Measurements from ENCODE around the gene STX11. TPM values are rescaled to one million over a fixed set of nuclear protein-coding genes. Genes with fewer than 3 reads are reported as not detected.

STX11 gene
- polyA plus RNA-seq, 1 donor from 2014 or later, result 11.5 TPM

DNA sequence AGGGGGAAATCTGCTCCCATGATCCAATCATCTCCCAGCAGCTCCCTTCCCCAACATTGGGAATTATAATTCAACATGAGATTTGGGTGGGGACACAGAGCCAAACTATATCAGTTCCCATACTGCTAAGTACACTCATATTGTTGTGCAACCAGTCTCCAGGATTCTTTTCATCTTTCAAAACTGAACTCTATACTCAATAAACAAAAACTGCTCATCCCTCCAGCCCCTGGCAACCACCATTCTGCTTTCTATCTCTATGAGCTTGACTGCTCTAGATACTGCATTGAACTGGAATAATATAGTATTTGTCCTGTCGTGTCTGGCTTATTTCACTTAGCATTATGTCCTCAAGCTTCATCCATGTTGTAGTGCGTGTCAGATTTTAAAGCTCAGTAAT is 42.9 kb downstream of the STX11 start:
- no peak overlapping the region for H3K4me3 Mint-ChIP-seq
- H3K27ac Mint-ChIP-seq, result no peak overlapping the region
- peaks cover 0 to 7% (median 2%) of the 10 kb centered on the region in 3 donors for H3K9me3 Mint-ChIP-seq
- peaks cover 11% of the 10 kb centered on the region for H3K36me3 Mint-ChIP-seq
- no peaks in the 10 kb centered on the region for H3K4me1 Mint-ChIP-seq
- H3K27me3 Mint-ChIP-seq, result no peaks in the 10 kb centered on the region

GRCh38 chr6:144194293-144194810 is 44.0 kb downstream of the STX11 start:
- no peaks in the 10 kb centered on the region for H3K4me1 Mint-ChIP-seq
- no peak overlapping the region for H3K27ac Mint-ChIP-seq
- H3K4me3 Mint-ChIP-seq, result no peak overlapping the region
- H3K27me3 Mint-ChIP-seq, result no peaks in the 10 kb centered on the region
- peaks cover 0 to 13% (median 9%) of the 10 kb centered on the region in 3 donors for H3K9me3 Mint-ChIP-seq
- peaks cover 10% of the 10 kb centered on the region for H3K36me3 Mint-ChIP-seq

GRCh38 chr6:144195671-144196270 is 45.5 kb downstream of the STX11 start:
- no peak overlapping the region for H3K4me3 Mint-ChIP-seq
- peaks cover 0 to 1% (median 0%) of the 10 kb centered on the region in 3 donors for H3K4me1 Mint-ChIP-seq
- H3K27ac Mint-ChIP-seq, result no peak overlapping the region
- peaks cover 0 to 13% (median 9%) of the 10 kb centered on the region in 3 donors for H3K9me3 Mint-ChIP-seq
- peaks cover 10% of the 10 kb centered on the region for H3K36me3 Mint-ChIP-seq
- no peaks in the 10 kb centered on the region for H3K27me3 Mint-ChIP-seq

GRCh38 chr6:144197919-144198318 is 47.6 kb downstream of the STX11 start:
- Mint-ChIP-seq H3K9me3 (peaks cover 5 to 17% (median 15%) of the 10 kb centered on the region in 3 donors), H3K4me3 (no peak overlapping the region), H3K36me3 (peaks cover 3% of the 10 kb centered on the region), H3K27me3 (no peaks in the 10 kb centered on the region), H3K27ac (no peak overlapping the region), H3K4me1 (peaks cover 0 to 1% (median 0%) of the 10 kb centered on the region in 3 donors)

DNA sequence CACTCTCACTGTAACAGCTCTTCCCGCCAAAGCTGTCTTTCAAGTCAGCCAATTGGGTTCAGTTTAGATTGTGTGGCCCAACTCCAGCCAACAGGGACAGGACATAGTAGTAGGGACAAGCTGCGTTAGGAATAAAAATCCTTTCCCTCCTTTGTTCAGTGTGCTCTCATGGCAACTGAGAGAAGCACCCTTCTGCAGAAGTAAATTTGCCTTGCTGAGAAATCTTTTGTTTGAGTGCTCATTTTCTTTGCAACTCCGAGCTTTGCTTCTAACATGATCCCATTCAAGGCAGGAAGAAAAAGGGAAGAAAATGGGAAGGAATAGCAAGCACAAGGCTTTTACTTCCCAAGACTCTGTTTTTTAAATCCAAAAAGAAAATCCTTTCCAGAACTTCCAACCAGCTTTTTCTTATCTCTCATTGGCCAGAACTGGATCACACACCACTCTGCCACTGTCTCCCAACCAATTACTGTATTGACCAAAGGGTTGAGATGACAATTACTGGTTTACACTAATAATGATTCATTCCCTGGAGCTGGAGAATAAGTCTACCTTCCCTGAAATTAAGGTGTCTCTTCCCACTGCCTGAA is 52.7 kb downstream of the STX11 start:
- Mint-ChIP-seq H3K9me3 (peaks cover 12 to 40% (median 26%) of the 10 kb centered on the region in 3 donors), H3K27ac (no peak overlapping the region), H3K27me3 (peaks cover 7% of the 10 kb centered on the region), H3K4me3 (peak overlapping the region in 1 of 4 donors; percentile 54), H3K36me3 (peaks cover 3% of the 10 kb centered on the region), H3K4me1 (peaks cover 0 to 2% (median 1%) of the 10 kb centered on the region in 3 donors)

GRCh38 chr6:144211160-144211559 is 60.8 kb downstream of the STX11 start:
- peaks cover 2 to 10% (median 5%) of the 10 kb centered on the region in 3 donors for H3K4me1 Mint-ChIP-seq
- H3K4me3 Mint-ChIP-seq, result peak overlapping the region in 1 of 4 donors; percentile 58
- H3K36me3 Mint-ChIP-seq, result peaks cover 7% of the 10 kb centered on the region
- H3K9me3 Mint-ChIP-seq, result peaks cover 0 to 7% (median 0%) of the 10 kb centered on the region in 3 donors
- peak overlapping the region in 1 of 3 donors; percentile 80 for H3K27ac Mint-ChIP-seq
- H3K27me3 Mint-ChIP-seq, result peaks cover 26% of the 10 kb centered on the region

GRCh38 chr6:144213315-144213714 is 63.0 kb downstream of the STX11 start:
- Mint-ChIP-seq H3K27me3 (peaks cover 20% of the 10 kb centered on the region), H3K9me3 (peaks cover 0 to 7% (median 2%) of the 10 kb centered on the region in 3 donors), H3K4me3 (peak overlapping the region in 2 of 4 donors; percentile 17 to 42), H3K4me1 (peaks cover 12 to 24% (median 21%) of the 10 kb centered on the region in 3 donors), H3K36me3 (peaks cover 4% of the 10 kb centered on the region), H3K27ac (peak overlapping the region in 1 of 3 donors; percentile 25)

GRCh38 chr6:144214029-144214428 is 63.7 kb downstream of the STX11 start:
- peaks cover 17% of the 10 kb centered on the region for H3K27me3 Mint-ChIP-seq
- H3K36me3 Mint-ChIP-seq, result peaks cover 4% of the 10 kb centered on the region

GRCh38 chr6:144214622-144215401 is 64.5 kb downstream of the STX11 start:
- H3K36me3 Mint-ChIP-seq, result peaks cover 4% of the 10 kb centered on the region
- peaks cover 12% of the 10 kb centered on the region for H3K27me3 Mint-ChIP-seq
- H3K9me3 Mint-ChIP-seq, result peaks cover 0 to 7% (median 2%) of the 10 kb centered on the region in 3 donors
- peaks cover 12 to 30% (median 29%) of the 10 kb centered on the region in 3 donors for H3K4me1 Mint-ChIP-seq
- peak overlapping the region; percentile 85 to 98 (median 94) for H3K4me3 Mint-ChIP-seq
- peak overlapping the region in 2 of 3 donors; percentile 100 for H3K27ac Mint-ChIP-seq

More at GRCh38 chr6:144214029-144214428, 63.7 kb downstream of the STX11 start:
- Mint-ChIP-seq H3K4me3 (peak overlapping the region in 2 of 4 donors; percentile 17 to 42), H3K4me1 (peaks cover 12 to 28% (median 27%) of the 10 kb centered on the region in 3 donors), H3K9me3 (peaks cover 0 to 7% (median 2%) of the 10 kb centered on the region in 3 donors), H3K27ac (peak overlapping the region in 1 of 3 donors; percentile 25)

DNA sequence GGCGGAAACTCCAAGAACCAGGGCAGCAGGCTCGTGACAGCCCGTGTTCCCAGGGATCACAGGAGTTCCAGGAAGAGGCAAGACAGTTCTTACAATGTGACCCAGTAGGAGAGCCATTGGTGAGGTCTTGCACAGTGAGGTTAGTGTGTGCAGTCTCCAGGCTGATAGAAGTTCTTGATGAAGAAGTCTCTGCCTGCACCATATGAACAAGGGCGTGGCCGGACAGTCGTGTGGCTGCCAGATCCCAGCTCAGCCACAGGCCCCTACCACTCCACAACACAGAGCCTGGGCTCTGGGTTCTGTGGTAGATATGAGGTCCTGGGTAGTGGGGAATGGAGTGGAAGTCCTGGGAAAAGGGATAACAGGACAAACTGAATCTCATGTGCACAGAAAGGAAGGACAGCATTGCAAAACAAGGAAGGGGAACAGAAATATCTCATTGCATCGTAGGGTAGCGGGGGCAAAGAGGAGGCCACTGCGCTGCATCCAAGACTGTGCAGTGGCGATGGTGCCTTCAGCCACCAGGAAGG is 65.2 kb downstream of the STX11 start:
- Mint-ChIP-seq H3K9me3 (peaks cover 0 to 7% (median 2%) of the 10 kb centered on the region in 3 donors), H3K27me3 (peaks cover 5% of the 10 kb centered on the region), H3K27ac (peak overlapping the region; percentile 100), H3K4me1 (peaks cover 12 to 30% (median 29%) of the 10 kb centered on the region in 3 donors), H3K36me3 (peaks cover 4% of the 10 kb centered on the region), H3K4me3 (peak overlapping the region; percentile 85 to 98 (median 94))

DNA sequence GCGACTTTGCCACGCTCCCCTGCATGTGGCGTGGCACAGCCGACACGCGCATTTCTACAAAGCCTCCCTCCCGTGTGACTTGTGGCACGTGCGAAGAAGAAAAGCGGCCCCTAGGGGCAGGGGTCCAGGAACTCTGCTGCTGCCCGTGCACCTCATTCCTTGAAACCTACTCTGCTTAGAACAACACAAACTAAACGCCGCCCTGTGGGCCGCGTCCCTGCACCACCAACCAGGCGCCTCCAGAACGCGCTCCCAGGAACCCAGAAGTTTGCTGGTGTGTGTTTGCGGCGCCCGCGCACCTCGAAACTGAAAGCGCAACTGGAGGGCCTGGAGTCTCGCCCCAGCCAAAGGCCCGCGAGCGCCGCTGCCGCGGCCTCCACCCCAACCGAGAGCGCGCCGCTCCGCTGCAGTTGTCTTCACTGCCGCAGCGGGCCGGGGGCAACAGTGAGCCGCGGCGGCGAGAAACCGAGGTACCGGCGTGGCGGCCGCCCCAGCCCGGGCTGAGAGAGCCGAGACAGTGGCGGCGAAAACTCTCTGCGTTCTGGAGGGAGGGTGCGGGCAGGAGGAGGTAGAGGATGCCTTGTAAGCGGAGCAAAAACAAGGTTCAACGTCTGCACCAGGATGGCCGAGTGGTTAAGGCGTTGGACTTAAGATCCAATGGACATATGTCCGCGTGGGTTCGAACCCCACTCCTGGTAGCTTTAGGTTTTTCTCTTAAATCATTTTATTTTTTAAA is 65.8 kb downstream of the STX11 start:
- peak overlapping the region; percentile 100 for H3K27ac Mint-ChIP-seq
- H3K36me3 Mint-ChIP-seq, result peaks cover 4% of the 10 kb centered on the region
- H3K27me3 Mint-ChIP-seq, result peaks cover 3% of the 10 kb centered on the region
- H3K4me1 Mint-ChIP-seq, result peaks cover 12 to 30% (median 29%) of the 10 kb centered on the region in 3 donors
- H3K9me3 Mint-ChIP-seq, result peaks cover 0 to 7% (median 2%) of the 10 kb centered on the region in 3 donors
- peak overlapping the region; percentile 85 to 98 (median 94) for H3K4me3 Mint-ChIP-seq

- Mint-ChIP-seq H3K27me3 (peaks cover 3% of the 10 kb centered on the region), H3K36me3 (peaks cover 2% of the 10 kb centered on the region), H3K27ac (peak overlapping the region; percentile 100), H3K4me1 (peaks cover 12 to 30% (median 29%) of the 10 kb centered on the region in 3 donors), H3K4me3 (peak overlapping the region; percentile 85 to 98 (median 94)), H3K9me3 (peaks cover 0 to 7% (median 2%) of the 10 kb centered on the region in 3 donors)
Observed at GRCh38 chr6:144216668-144217218, 66.4 kb downstream of the STX11 start.

- peaks cover 12 to 30% (median 29%) of the 10 kb centered on the region in 3 donors for H3K4me1 Mint-ChIP-seq
- H3K4me3 Mint-ChIP-seq, result peak overlapping the region in 3 of 4 donors; percentile 85 to 94 (median 94)
- H3K27me3 Mint-ChIP-seq, result peaks cover 3% of the 10 kb centered on the region
- peaks cover 0 to 7% (median 2%) of the 10 kb centered on the region in 3 donors for H3K9me3 Mint-ChIP-seq
- H3K27ac Mint-ChIP-seq, result peak overlapping the region; percentile 100
- H3K36me3 Mint-ChIP-seq, result peaks cover 2% of the 10 kb centered on the region
Observed at GRCh38 chr6:144217264-144217663, 66.9 kb downstream of the STX11 start.

All from IgD-negative memory B cell (primary cell).